Fibroblast of skin of left quadriceps (primary cell): ENCODE measurements around the gene CCDC196.

Experiments
- DNase-seq, 2 experiments: peaks; one replicate each; pipeline ENCODE4 v3.0.0-alpha.2; 2013; ENCODE audit warnings: low read depth in 2 of 2

CCDC196 gene

GRCh38 chr14:66485910-66486421 lies at the start of gene CCDC196:
CCDC196 (plus strand) TSS chr14:66486371; CDS start chr14:66486503, 132 bp downstream.
- DNase-seq = no peak

GRCh38 chr14:66440801-66441200 lies 45.4 kb upstream of the CCDC196 start:
- no peak for DNase-seq

- DNase-seq = no peak
Observed at GRCh38 chr14:66442953-66443571, 43.1 kb upstream of the CCDC196 start.

GRCh38 chr14:66443785-66444184 lies 42.4 kb upstream of the CCDC196 start:
- DNase-seq = no peak

- DNase-seq = no peak
Observed at GRCh38 chr14:66444271-66444927, 41.8 kb upstream of the CCDC196 start.

- DNase-seq = no peak
Observed at GRCh38 chr14:66445936-66446335, 40.2 kb upstream of the CCDC196 start.

GRCh38 chr14:66453469-66453868 lies 32.7 kb upstream of the CCDC196 start:
- no peak for DNase-seq

GRCh38 chr14:66459603-66460002 lies 26.6 kb upstream of the CCDC196 start:
- DNase-seq = no peak

- no peak for DNase-seq
Observed at GRCh38 chr14:66464261-66464660, 21.9 kb upstream of the CCDC196 start.

GRCh38 chr14:66468778-66469367 lies 17.3 kb upstream of the CCDC196 start:
- DNase-seq = no peak

GRCh38 chr14:66471584-66471983 lies 14.6 kb upstream of the CCDC196 start:
- no peak for DNase-seq

GRCh38 chr14:66472251-66472650 lies 13.9 kb upstream of the CCDC196 start:
- DNase-seq = no peak

GRCh38 chr14:66473223-66473622 lies 12.9 kb upstream of the CCDC196 start:
- DNase-seq = no peak

GRCh38 chr14:66476964-66477363 lies 9.2 kb upstream of the CCDC196 start:
- peak; percentile 12 for DNase-seq

GRCh38 chr14:66477567-66477966 lies 8.6 kb upstream of the CCDC196 start:
- no peak for DNase-seq

- no peak for DNase-seq
Observed at GRCh38 chr14:66482873-66483272, 3.3 kb upstream of the CCDC196 start.

GRCh38 chr14:66483322-66483721 lies 2.8 kb upstream of the CCDC196 start:
- no peak for DNase-seq

GRCh38 chr14:66485029-66485428 lies 1.1 kb upstream of the CCDC196 start:
- DNase-seq = no peak

GRCh38 chr14:66487164-66487563 lies 993 bp downstream of the CCDC196 start:
- DNase-seq = no peak

- DNase-seq = no peak
Observed at GRCh38 chr14:66490143-66491111, 4.3 kb downstream of the CCDC196 start.

- DNase-seq = no peak
Observed at GRCh38 chr14:66493750-66494149, 7.6 kb downstream of the CCDC196 start.
